Mononuclear cell (primary cell): ENCODE data around the gene KIF9. TPM values are rescaled to one million over a fixed set of nuclear protein-coding genes. Genes with fewer than 3 reads are reported as not detected.
"Not testable (repeated sequence)": the region's sequence is repeated elsewhere in the genome, so short reads cannot be mapped to it uniquely, and the experiment has no call there.

ENCODE experiments used
- H3K27me3 ChIP-seq: 2 replicates; pipeline ENCODE4 v1.6.0; 2011; ENCODE audit warnings: low read length, control low read depth; ENCODE audit not compliant: insufficient read depth
- H3K4me1 ChIP-seq: 2 replicates; pipeline ENCODE4 v1.5.1; 2011; ENCODE audit warnings: mild to moderate bottlenecking, low read length, control low read depth; ENCODE audit not compliant: insufficient read depth
- H3K4me3 ChIP-seq: 2 replicates; pipeline ENCODE4 v1.5.1; 2011; ENCODE audit warnings: mild to moderate bottlenecking, low read length, moderate library complexity
- H3K9me3 ChIP-seq: 2 replicates; pipeline ENCODE4 v1.5.1; 2011; ENCODE audit warnings: low read depth, mild to moderate bottlenecking, control low read depth, low read length
- total RNA-seq: library from RNA; depleted of rRNA; stranded (reverse); fragments of >200 nt; gene quantifications from one replicate; pipeline ENCODE4 v1.2.3, GENCODE V29; 2012

KIF9 gene
- total RNA-seq, 1 donor: 4.7 TPM

DNA sequence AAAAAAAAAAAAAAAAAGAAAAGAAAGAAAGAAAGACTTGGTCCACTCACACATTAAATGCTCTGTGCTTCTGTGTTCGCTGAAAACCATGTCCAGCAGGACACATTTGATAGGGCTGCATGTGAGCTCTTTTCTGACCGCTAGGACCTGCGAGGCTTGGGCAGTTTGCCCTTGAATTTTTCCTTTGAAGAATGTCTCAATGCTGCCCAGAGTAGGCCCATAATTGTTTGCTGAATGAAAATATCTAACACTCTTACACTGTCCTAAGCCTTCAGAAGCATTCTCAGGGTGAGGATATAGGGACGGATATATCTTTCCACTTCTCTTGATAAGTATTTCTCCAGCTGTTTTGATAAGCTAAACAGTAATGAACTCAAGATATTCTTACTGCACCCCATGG lies 6.0 kb downstream of the KIF9 start:
- no peaks in the 10 kb centered on the region for H3K9me3 ChIP-seq
- H3K27me3 ChIP-seq: no peaks in the 10 kb centered on the region
- H3K4me3 ChIP-seq: no peak overlapping the region
- H3K4me1 ChIP-seq: peaks cover 2% of the 10 kb centered on the region

DNA sequence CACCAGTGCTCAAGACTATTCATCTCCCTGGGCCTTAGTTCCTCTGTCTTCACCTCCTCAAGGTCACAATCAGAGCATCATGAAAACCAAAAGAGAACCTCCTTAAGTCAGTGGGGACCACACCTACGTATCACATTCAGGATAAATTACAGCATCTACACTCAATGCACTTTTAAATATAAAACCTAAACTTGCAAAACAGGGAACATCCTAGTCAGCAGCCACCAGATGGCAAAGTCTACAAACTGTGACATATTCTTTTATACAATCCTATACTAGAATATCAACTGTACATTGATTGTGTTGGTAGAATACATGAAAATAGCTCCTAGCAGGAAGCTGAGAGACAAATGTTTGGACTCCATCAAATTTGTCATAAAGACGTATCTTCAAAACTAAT lies 7.9 kb downstream of the KIF9 start:
- Histone ChIP-seq H3K27me3 (no peaks in the 10 kb centered on the region), H3K9me3 (no peaks in the 10 kb centered on the region), H3K4me3 (no peak overlapping the region), H3K4me1 (no peaks in the 10 kb centered on the region)

DNA sequence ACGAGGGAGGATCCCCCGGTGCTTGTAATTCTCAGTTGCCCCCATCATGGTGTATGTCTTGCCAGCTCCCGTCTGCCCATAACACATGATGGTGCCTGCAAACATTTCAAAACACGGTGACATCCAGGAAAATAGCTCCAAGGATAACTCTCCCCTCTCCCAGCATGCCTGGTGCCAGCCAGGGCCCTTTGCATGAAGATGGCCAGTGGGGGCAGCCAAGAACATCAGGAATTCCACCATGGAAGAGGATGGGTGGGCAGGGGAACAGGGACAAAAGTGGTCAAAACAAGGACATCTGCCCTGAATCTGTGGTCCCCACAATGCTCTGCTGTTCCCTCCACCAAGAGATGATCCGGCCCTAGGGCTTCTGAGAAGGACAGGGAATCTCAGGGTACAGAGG lies 9.0 kb downstream of the KIF9 start:
- no peaks in the 10 kb centered on the region for H3K27me3 ChIP-seq
- H3K9me3 ChIP-seq: no peaks in the 10 kb centered on the region
- no peaks in the 10 kb centered on the region for H3K4me1 ChIP-seq
- H3K4me3 ChIP-seq: no peak overlapping the region

DNA sequence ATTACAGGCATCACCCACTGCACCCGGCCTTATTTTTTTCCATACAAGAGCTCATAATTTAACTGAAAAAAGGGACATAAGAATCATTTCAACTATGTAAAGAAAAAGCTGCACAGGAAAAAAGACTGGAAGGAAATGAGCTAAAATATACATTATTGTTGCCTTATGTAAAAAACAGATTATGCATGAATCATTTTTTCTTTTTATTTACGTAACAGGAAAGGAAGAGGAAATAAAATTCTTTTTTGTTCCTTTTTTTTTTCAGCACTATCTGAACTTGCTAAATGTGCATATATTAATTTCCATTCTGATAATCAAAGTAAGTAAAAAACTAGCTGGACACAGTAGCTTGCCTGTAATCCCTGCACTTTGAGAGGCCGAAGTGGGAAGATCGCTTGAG lies 12.1 kb downstream of the KIF9 start:
- peaks cover 9% of the 10 kb centered on the region for H3K4me1 ChIP-seq
- H3K27me3 ChIP-seq: no peaks in the 10 kb centered on the region
- no peak overlapping the region for H3K4me3 ChIP-seq
- H3K9me3 ChIP-seq: no peaks in the 10 kb centered on the region

DNA sequence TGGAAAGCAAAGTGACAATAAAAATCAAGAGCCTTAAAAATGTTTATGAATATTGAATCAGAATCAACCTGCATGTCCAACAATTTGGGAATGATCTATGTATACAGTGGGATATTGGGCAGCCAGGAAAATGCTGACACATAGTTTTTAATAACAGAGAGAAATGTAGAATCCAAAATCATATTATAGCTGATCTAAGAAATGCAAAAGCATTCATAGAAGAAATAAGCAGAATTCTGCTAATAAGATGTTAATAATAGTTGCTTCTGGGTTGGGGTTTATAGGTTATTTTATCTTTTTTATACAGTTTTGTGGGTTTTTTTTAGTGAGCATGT lies 15.1 kb downstream of the KIF9 start:
- no peak overlapping the region for H3K4me3 ChIP-seq
- no peaks in the 10 kb centered on the region for H3K9me3 ChIP-seq
- H3K27me3 ChIP-seq: no peaks in the 10 kb centered on the region
- peaks cover 9% of the 10 kb centered on the region for H3K4me1 ChIP-seq

DNA sequence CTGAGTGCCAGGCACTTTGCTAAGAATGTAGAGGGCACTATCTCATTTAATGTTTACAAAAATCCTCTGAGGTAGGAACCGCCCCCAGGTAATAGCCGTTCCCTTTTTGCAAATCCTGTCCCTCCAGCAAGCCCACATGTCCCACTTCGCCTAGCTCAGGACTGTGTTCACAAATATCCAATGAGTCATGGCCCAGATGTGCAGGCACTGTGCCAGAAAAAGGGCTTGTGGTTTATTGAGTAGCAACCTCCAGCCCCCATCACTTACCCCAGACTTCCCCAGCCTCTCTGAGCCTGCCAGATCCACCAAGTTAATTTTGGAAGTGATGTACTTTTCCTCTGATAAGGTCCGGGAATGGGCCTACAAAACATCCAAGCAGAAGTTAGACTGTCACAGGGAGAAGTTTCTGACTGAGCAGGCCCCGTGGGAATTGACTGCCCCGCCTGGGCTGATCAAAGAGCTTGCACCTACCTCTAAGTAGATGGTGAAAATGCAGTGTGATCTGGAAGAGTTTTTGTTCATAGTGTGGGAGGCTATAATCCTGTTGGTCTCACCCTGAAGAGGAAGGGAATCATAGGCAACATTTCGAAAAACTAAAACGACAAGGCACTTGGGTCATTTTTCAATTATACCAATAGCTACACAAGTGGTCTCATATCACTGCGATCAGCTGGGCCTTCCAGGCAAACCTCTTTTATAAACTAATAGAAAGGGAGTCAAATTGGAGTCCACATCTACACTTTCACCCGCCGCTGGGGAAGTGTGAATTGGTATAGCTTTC lies 15.7 kb downstream of the KIF9 start:
- Histone ChIP-seq H3K9me3 (no peaks in the 10 kb centered on the region), H3K4me3 (no peak overlapping the region), H3K4me1 (peaks cover 9% of the 10 kb centered on the region), H3K27me3 (no peaks in the 10 kb centered on the region)

DNA sequence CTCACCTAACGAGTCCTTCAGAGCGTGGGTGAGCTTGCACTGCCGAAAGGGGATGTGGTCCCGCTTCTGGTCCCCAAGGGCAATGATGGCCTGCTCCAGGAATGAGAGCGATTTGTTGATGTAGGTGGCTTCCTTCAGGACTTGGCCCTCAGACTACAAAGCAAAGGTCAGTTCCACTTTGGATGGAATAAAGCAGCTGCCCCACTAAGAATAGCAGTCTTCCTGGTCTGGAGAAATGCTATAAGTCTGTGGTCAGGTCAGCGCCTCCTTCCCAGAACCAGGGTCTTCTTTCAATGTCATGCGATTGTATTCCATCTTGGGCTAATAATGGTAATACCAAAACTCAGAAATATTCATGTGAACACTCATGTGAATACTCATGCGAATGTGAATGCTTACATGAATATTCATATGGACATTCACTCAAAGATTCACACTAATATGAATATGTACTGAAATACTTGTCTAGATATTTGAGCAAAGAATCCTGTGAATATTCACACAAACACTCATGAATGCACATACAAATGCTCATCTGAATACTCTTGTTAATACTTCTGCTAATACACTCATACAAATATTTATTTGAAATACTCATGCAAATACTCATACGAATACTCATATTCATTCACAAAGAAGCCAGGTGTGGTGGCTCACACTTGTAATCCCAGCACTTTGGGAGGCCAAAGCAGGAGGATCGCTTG lies 16.7 kb downstream of the KIF9 start:
- Histone ChIP-seq H3K4me3 (no peak overlapping the region), H3K4me1 (peaks cover 9% of the 10 kb centered on the region), H3K27me3 (no peaks in the 10 kb centered on the region), H3K9me3 (no peaks in the 10 kb centered on the region)

DNA sequence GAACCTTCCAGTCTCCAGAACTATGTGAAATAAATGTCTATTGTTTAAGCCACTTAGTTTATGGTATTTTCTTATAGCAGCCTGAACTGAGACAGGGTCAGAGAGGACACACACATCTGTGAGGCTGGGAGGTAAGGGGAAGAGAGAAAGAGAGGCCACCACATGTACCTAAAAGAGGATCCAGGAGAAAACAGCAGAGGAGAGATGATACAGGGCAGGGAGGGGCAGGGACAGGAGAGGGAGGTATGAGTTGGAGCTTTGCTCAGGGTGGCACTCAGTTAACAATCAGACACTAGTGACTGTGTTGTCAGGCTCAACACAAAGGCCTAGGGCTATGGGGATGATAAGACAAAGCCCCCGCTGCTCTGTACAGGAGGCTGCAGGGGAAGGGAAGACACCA lies 17.6 kb downstream of the KIF9 start:
- H3K4me1 ChIP-seq: peaks cover 9% of the 10 kb centered on the region
- no peak overlapping the region for H3K4me3 ChIP-seq
- H3K27me3 ChIP-seq: no peaks in the 10 kb centered on the region
- H3K9me3 ChIP-seq: no peaks in the 10 kb centered on the region

DNA sequence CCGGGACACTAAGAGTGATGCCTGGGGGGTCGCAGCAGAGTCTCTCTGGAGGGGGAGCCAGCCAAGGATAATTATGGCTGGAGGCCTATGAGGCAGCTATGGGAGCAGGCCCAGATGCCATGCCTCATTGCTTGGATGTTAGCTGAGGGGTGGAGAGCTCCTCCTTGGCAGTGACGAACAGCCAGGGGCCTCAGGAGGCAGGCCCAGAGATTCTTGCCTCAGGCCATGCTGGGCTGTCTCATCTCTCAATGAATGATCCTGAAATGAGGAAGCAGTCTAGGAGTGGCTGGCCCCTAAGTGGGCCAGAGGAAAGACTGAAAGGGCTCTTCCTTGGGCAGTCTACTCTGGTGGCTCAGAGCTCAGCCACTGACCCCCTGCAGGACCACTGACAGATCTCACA lies 21.3 kb downstream of the KIF9 start:
- no peaks in the 10 kb centered on the region for H3K9me3 ChIP-seq
- no peaks in the 10 kb centered on the region for H3K27me3 ChIP-seq
- H3K4me1 ChIP-seq: no peaks in the 10 kb centered on the region
- H3K4me3 ChIP-seq: no peak overlapping the region

DNA sequence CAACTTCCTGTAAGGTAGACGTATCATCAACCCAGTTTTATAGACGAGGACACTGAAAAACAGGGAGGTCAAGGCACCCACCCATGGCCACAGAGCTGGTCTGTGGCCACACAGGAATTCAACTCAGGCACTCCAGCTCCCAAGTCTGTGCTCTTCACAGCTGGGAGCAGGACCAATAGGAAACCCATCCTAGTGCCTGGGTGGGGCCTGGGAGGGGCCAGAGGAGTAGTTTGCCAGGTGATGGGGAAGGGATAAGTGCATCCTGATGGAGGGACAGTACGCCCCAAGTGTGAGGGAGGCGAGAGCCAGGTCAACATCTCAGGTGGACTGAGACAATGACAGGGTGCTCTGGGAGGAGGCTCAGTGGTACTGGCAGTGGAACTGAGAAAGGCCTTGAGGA lies 22.0 kb downstream of the KIF9 start:
- H3K4me3 ChIP-seq: no peak overlapping the region
- no peaks in the 10 kb centered on the region for H3K9me3 ChIP-seq
- H3K4me1 ChIP-seq: no peaks in the 10 kb centered on the region
- H3K27me3 ChIP-seq: no peaks in the 10 kb centered on the region

DNA sequence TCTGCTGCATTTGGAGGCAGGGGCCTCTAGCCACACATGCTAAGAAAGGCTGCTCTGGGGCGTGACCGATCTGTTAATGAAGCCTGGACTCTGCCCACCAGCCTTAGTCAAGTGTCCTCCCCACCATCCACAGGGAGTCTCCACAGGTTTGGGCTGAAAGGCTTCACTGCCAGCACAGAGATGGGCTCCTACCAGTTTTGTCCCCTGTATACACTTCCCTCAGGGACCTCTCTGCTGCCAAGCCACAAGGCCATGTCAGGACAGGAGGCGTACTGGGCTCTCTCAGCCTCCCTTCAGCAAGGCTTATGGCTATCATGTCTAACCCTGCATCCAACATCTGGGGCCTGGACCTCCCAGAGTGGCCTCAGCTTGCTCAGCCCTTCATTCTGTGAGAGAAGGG lies 23.5 kb downstream of the KIF9 start:
- H3K4me3 ChIP-seq: no peak overlapping the region
- H3K27me3 ChIP-seq: no peaks in the 10 kb centered on the region
- H3K9me3 ChIP-seq: no peaks in the 10 kb centered on the region
- no peaks in the 10 kb centered on the region for H3K4me1 ChIP-seq

DNA sequence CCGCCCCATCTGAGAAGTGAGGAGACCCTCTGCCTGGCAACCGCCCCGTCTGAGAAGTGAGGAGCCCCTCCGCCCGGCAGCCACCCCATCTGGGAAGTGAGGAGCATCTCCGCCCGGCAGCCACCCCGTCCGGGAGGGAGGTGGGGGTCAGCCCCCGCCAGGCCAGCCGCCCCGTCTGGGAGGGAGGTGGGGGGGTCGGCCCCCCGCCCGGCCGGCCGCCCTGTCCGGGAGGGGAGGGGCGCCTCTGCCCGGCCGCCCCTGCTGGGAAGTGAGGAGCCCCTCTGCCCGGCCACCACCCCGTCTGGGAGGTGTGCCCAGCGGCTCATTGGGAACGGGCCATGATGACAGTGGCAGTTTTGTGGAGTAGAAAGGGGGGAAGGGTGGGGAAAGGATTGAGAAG lies 26.3 kb downstream of the KIF9 start:
- not testable (repeated sequence) for H3K4me3 ChIP-seq, H3K27me3 ChIP-seq, H3K4me1 ChIP-seq, H3K9me3 ChIP-seq

DNA sequence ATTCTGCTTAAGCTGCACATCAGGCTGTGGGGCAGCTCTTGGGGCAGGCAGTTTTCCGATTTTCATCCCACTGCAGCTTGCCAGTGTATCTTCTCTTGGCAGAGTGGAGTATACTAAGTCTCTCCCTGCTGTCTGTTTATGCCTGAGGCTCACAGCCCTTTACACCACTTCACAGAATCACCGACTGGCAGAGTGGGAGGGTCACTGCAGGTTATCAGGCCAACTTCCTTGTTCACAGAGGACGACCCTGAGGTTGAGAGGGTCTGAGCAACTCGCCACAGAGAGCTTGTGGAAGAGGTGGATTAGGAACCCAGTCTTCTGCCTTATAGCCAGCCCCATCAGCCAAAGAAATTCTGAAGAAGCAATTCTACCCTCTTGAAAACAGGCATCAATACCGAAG lies 30.9 kb downstream of the KIF9 start:
- H3K9me3 ChIP-seq: no peaks in the 10 kb centered on the region
- no peaks in the 10 kb centered on the region for H3K4me1 ChIP-seq
- no peaks in the 10 kb centered on the region for H3K27me3 ChIP-seq
- H3K4me3 ChIP-seq: no peak overlapping the region

DNA sequence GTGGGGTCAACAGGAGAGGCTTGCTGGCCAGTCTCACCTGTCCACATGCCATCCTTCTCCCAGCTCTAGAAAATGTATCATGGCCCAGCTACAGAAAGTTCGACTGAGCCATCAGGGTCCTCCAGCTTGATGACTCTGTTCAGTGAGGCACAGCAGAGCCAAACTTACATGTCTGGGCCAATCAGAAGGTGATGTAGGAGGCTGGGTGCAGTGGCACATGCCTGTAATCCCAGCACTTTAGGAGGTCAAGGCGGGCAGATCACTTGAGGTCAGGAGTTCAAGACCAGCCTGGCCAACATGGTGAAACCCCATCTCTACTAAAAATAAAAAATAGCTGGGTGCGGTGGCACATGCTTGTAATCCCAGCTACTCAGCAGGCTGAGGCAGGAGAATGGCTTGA lies 31.5 kb downstream of the KIF9 start:
- H3K4me3 ChIP-seq, H3K9me3 ChIP-seq, H3K27me3 ChIP-seq, H3K4me1 ChIP-seq: not testable (repeated sequence)

DNA sequence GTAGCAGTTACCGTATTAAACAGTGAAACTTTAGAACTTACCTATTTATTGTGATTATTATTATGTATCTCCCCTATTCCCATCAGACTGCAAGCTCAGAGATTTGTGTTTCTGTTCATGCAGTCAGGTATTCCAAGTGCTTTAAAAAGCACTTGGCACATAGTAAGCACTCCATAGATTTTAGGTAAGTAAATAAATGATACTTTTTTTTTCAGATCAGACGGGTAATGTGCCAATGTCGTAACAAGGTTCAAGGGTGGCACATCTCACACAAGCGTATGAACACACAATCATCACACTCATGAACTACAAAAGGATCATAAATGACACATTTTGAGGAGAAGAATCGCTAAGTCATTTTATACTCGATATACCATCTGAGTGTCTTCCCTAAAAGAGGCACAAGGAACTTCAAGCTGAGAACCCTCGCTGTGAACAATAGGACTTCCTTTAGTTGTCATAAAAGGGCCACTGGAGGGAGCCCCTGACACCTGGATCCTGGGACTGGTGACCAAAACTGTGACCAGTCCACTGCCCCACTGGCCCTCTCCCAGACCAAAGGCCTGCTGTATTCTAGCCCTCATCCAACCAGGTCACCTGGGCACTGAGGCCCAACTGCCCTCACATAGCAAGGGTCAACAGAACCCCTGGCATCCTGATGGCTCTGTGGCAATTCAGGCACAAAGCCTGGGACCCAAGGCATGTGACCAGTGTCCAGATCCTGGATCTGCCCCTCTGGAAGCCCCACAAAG lies 32.1 kb downstream of the KIF9 start:
- no peaks in the 10 kb centered on the region for H3K27me3 ChIP-seq
- no peaks in the 10 kb centered on the region for H3K9me3 ChIP-seq
- no peaks in the 10 kb centered on the region for H3K4me1 ChIP-seq
- no peak overlapping the region for H3K4me3 ChIP-seq
